PFSK-1 (cell line): ENCODE data around the gene PIGK.

Experiments used
- FOXP2 ChIP-seq: optimal IDR thresholded peaks from 2 replicates; pipeline ENCODE3; 2011; ENCODE audit warnings: borderline replicate concordance, control low read depth, inconsistent platforms; ENCODE audit not compliant: insufficient read depth; ENCODE audit errors: extremely low read length, extremely low read depth
- POLR2AphosphoS5 ChIP-seq: IDR thresholded peaks from 2 replicates; pipeline ENCODE4 v1.6.1; 2012; ENCODE audit warnings: low read depth, mild to moderate bottlenecking, control low read depth, low read length, moderate library complexity
- SIN3A ChIP-seq: IDR thresholded peaks from 2 replicates; pipeline ENCODE4 v1.6.1; 2012; ENCODE audit warnings: mild to moderate bottlenecking, low read length, moderate library complexity, borderline replicate concordance; ENCODE audit not compliant: insufficient read depth
- TAF1 ChIP-seq: IDR thresholded peaks from 2 replicates; pipeline ENCODE4 v1.6.1; 2012; ENCODE audit warnings: low read length, control low read depth, borderline replicate concordance; ENCODE audit not compliant: insufficient read depth
- TF ChIP-seq, protein P1 (sequence below), 2 experiments: IDR thresholded peaks; 2 replicates each; pipeline versions ENCODE4 v1.6.1 to v1.8.0; 2011 to 2012; ENCODE audit warnings: low read depth in 2 of 2, low read length in 2 of 2, control low read depth in 1 of 2, inconsistent platforms in 1 of 2, mild to moderate bottlenecking in 1 of 2, moderate library complexity in 1 of 2; ENCODE audit not compliant: insufficient read depth in 1 of 2

The PIGK gene

DNA sequence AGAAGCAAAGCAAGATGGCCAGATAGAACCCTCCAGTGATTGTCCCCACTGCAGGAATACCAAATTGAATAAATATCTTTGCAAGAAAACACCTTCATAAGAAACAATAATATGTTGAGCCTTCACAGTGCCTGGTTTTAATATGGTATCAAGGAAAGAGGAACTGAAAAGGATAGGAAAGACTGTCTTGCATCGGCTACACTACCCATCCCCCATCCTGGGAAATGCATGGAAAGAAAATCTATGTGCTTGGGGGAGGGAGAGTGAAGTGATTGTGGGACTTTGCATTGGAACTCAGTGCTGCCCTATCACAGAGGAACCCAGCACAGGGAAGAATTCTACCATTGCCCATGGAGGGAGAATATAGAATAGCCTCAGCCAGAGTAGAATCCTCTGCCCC is 34.0 kb upstream of the PIGK start:
- no peak for TF ChIP-seq TAF1

DNA sequence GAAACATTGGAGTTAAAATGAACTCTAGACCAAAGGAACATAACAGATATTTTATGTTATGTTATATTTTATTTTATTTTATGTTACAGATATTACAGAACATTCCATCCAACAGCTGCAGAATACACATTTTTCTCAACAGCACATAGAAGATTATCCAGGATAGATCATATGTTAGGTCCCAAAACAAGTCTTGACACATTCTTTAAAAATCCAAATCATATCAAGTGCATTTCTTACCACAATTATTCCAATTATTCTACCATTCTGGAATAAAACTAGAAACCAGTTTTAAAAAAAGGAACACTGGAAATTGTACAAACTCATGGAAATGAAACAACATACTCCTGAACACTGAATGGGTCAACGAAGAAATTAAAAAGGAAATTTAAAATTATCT is 30.9 kb upstream of the PIGK start:
- TF ChIP-seq SIN3A = no peak
- TF ChIP-seq, protein P1, sequence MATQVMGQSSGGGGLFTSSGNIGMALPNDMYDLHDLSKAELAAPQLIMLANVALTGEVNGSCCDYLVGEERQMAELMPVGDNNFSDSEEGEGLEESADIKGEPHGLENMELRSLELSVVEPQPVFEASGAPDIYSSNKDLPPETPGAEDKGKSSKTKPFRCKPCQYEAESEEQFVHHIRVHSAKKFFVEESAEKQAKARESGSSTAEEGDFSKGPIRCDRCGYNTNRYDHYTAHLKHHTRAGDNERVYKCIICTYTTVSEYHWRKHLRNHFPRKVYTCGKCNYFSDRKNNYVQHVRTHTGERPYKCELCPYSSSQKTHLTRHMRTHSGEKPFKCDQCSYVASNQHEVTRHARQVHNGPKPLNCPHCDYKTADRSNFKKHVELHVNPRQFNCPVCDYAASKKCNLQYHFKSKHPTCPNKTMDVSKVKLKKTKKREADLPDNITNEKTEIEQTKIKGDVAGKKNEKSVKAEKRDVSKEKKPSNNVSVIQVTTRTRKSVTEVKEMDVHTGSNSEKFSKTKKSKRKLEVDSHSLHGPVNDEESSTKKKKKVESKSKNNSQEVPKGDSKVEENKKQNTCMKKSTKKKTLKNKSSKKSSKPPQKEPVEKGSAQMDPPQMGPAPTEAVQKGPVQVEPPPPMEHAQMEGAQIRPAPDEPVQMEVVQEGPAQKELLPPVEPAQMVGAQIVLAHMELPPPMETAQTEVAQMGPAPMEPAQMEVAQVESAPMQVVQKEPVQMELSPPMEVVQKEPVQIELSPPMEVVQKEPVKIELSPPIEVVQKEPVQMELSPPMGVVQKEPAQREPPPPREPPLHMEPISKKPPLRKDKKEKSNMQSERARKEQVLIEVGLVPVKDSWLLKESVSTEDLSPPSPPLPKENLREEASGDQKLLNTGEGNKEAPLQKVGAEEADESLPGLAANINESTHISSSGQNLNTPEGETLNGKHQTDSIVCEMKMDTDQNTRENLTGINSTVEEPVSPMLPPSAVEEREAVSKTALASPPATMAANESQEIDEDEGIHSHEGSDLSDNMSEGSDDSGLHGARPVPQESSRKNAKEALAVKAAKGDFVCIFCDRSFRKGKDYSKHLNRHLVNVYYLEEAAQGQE (IDR thresholded peaks at IDR 0.05; ENCODE audit: insufficient read depth in 1 of 2, low read depth in 2 of 2, low read length in 2 of 2) = no peak
- TF ChIP-seq FOXP2 = no peak
- TF ChIP-seq POLR2AphosphoS5 = no peak

DNA sequence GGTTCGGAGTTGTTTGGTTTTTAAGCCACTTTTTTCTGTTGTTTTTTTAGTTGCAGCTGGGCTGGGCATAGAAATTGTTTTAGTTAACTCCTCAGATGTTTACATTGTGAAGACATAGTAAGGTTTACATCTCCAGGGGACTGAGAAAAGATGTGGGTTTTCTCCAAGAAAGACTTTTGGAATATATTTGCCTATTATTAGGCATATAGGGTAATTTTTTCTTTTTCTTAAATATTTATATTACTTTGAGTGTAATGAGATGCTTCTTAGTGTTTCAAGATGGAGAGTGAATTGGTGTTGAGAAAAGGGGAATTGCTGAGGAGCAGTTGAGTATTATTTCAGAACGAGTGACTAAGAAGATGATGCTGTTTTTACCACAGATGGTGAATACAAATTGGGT is 26.6 kb upstream of the PIGK start:
- TF ChIP-seq SIN3A (no peak), POLR2AphosphoS5 (no peak), TAF1 (no peak), FOXP2 (no peak)
- TF ChIP-seq, protein P1 (IDR thresholded peaks at IDR 0.05; ENCODE audit: insufficient read depth in 1 of 2, low read depth in 2 of 2, low read length in 2 of 2) = no peak

DNA sequence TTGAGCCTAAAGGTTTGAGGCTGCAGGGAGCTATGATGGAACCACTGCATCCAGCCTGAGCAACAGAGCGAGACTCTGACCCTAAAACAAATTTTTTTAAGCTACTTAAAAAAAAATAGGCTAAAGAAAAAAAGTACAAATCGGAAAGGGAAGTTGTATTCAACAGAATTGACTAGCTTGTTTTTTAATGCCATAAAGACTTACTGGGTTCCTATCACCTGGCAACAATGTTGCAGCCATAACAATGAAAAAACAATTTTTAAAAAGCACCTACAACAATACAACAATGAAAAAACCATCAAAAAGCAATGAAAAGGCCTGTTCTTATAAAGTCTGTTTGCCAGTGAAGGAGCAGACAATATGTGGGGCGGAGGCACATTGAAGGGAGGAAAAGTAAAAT is 20.1 kb upstream of the PIGK start:
- TF ChIP-seq SIN3A = no peak
- no peak for TF ChIP-seq POLR2AphosphoS5
- TF ChIP-seq, protein P1 (IDR thresholded peaks at IDR 0.05; ENCODE audit: insufficient read depth in 1 of 2, low read depth in 2 of 2, low read length in 2 of 2) = no peak
- no peak for TF ChIP-seq TAF1
- no peak for TF ChIP-seq FOXP2

DNA sequence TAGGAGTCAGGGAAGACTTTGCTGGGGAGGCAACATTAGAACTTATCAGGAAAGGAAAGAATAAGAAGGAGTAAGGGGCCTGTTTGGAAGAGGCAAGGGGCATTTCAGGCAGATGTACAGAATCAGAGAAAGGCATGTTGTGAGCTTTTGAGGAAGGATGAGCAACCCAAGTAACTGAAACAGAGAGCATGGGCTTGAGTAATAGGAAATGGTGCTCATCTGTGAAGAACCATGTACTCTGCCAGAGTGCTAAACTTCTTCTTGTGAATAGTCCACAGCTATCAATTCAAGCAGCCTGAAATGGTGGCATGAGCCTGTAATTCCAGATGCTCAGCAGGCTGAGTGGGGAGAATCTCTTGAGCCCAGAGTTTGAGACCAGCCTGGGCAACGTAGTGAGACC is 19.2 kb upstream of the PIGK start:
- TF ChIP-seq POLR2AphosphoS5 (no peak), SIN3A (no peak), FOXP2 (no peak), TAF1 (no peak)
- TF ChIP-seq, protein P1 (IDR thresholded peaks at IDR 0.05; ENCODE audit: insufficient read depth in 1 of 2, low read depth in 2 of 2, low read length in 2 of 2) = no peak
